Fibroblast of pulmonary artery (primary cell): Measurements from ENCODE around the gene PUM2.

Experiments
- DNase-seq: peaks from one replicate; pipeline ENCODE4 v3.0.0-alpha.2; 2010; ENCODE audit warnings: low read depth
- H3K4me3 ChIP-seq: replicated peaks from 2 replicates; pipeline ENCODE4 v1.5.1; 2011; ENCODE audit warnings: low read depth, mild to moderate bottlenecking, control low read depth, low read length, moderate library complexity
- TF ChIP-seq, protein P1 (sequence below): IDR thresholded peaks from 2 replicates; pipeline ENCODE4 v1.5.1; 2011; ENCODE audit warnings: mild to moderate bottlenecking, control low read depth, low read length, inconsistent platforms; ENCODE audit errors: missing control alignments

The PUM2 gene

DNA sequence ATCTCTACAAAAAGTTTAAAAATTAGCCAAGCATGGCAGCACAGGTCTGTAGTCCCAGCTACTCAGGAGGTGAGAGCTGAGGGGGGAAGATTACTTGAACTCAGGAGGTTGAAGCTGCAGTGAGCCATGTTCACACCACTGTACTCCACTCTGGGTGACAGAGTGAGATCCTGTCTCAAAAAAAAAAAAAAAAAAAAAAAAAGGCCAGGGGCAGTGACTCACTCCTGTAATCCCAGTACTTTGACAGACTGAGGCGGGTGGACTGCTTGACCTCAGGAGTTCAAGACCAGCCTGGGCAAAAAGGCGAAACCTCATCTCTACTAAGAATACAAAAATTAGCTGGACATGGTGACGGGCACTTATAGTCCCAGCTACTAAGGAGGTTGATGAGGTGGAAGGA, 37.0 kb downstream of the PUM2 start:
- TF ChIP-seq, protein P1, sequence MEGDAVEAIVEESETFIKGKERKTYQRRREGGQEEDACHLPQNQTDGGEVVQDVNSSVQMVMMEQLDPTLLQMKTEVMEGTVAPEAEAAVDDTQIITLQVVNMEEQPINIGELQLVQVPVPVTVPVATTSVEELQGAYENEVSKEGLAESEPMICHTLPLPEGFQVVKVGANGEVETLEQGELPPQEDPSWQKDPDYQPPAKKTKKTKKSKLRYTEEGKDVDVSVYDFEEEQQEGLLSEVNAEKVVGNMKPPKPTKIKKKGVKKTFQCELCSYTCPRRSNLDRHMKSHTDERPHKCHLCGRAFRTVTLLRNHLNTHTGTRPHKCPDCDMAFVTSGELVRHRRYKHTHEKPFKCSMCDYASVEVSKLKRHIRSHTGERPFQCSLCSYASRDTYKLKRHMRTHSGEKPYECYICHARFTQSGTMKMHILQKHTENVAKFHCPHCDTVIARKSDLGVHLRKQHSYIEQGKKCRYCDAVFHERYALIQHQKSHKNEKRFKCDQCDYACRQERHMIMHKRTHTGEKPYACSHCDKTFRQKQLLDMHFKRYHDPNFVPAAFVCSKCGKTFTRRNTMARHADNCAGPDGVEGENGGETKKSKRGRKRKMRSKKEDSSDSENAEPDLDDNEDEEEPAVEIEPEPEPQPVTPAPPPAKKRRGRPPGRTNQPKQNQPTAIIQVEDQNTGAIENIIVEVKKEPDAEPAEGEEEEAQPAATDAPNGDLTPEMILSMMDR, result no peak
- H3K4me3 ChIP-seq, result no peak overlapping the region
- DNase-seq, result no peak

DNA sequence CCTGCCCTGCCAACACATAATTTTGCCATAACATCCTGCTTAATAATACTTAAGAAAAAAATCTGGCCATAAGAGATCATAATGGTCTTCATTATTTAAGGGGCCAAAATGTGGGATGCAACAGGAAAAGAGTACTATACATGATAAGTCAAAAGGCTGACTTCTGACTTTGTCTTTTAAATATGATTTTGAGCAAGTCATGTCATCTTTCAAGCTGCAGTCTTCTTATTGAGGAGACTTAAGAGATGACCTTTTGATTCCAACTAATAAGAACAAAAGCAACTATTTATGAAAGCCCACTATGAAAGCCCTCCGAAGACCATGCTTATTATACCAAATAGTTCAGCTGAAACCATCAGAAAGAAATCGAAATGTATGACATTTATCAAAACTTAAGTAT, 41.6 kb downstream of the PUM2 start:
- no peak overlapping the region for H3K4me3 ChIP-seq
- TF ChIP-seq, protein P1, result no peak
- DNase-seq, result no peak

DNA sequence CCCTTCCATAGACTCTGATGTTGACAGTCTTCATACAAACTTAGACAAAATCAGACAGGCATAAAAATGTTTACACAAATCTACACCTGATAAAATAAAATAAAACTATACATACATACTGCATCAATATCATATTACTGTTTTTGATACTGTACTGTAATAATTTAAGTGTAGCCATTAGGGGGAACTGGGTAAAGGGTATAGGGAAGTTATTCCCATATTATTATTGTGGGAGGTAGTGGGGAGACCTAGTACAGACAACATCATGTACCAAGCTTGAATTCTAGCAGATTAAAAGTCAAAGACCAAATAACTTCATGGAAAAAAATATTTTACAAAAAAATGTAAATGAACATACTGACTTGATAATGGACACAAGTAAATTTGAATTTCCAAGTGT, 43.3 kb downstream of the PUM2 start:
- TF ChIP-seq, protein P1, result no peak
- H3K4me3 ChIP-seq, result no peak overlapping the region
- DNase-seq, result no peak

DNA sequence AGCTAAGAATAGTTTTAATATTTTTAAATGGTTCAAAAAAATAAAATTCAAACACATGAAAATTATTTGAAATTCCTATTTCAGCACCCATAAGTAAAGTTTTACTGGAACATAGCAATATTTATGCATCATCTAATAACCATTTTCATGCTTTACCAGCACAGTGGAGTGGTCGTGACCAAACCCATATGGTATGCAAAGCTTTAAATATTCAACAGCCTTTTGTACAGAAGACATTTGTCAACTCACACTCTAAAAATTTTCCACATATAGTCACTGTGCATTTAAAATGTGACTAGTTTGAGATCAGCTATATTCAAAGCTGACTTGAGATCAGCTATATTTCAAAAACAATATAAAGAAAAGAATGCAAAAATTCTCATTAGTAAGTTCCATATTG, 46.2 kb downstream of the PUM2 start:
- DNase-seq, result peak; percentile 14
- TF ChIP-seq, protein P1, result no peak
- H3K4me3 ChIP-seq, result no peak overlapping the region

DNA sequence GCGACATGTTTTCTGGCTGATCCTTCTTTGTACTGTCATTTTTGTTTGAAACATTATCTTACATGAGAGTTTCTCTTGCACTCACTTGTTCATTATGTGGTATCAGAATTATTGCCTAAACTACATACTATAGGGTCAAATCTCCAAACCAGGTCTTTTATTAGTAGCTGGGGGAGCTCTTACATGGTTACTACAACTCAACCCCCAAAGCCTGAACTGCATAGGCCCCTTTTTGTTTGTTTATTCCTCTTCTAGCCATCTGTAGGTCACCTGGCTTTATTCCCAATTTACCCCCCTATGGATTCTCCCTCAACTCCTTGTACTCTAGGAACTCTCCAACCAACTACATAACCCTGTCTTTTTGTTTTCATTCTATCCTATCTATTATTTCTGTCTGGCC, 46.7 kb downstream of the PUM2 start:
- no peak for DNase-seq

DNA sequence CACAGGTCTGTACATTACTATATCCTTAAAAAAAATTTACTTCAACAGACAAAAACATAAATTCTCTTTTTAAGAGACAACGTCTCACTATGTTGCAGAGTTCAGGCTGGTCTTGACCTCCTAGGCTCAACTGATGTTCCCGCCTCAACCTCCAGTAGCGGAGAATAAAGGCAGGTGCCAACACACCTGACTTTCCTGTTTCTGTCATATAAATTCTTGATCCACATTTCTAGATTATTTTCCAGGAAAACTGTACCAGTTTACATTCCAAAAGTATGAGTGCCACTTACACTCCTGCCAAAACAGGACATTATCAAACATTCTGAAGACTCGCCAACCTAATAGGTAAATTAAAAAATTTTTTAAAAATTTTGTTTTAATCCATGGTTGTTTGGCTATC, 48.6 kb downstream of the PUM2 start:
- TF ChIP-seq, protein P1, result no peak
- H3K4me3 ChIP-seq, result no peak overlapping the region
- no peak for DNase-seq

More for the DNA sequence above, 46.7 kb downstream of the PUM2 start:
- H3K4me3 ChIP-seq, result no peak overlapping the region
- TF ChIP-seq, protein P1, result no peak

DNA sequence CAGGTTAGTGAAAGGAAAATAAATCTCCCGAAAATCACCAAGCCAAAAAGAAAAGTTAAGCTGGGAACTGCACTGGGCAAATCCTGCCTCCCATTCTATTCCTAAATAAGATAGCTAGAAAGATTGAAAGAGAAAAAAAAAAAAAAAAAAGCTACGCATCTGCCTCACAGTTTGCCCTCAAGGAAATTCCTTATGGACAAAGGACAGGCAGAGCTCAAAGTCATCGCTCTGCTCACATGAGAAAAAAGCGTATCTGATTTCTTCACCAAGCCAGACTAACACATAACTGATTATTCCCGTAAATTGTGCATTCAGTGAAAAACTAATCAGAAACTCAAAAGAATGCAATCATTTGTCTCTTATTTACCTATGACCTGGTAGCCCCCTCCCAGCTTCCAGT, 50.0 kb downstream of the PUM2 start:
- no peak overlapping the region for H3K4me3 ChIP-seq
- no peak for DNase-seq
- TF ChIP-seq, protein P1, result no peak
